Loucy (cell line): ENCODE data around the gene JARID2.

Experiments used
- H2AFZ ChIP-seq: fragments of 200-600 bp; sonication (generic); 2 replicates; pipeline ENCODE4 v1.6.0; 2016; ENCODE audit warnings: antibody characterized with exemption, mild to moderate bottlenecking, low read length, moderate library complexity
- H3F3A ChIP-seq: fragments of 200-600 bp; 2 replicates; pipeline ENCODE4 v1.6.0; 2016; ENCODE audit warnings: antibody characterized with exemption, low read depth, mild to moderate bottlenecking
- H3K27me3 ChIP-seq: fragments of 200-600 bp; sonication (generic); 2 replicates; pipeline ENCODE4 v1.6.1; 2014; ENCODE audit warnings: low read length, mild to moderate bottlenecking; ENCODE audit not compliant: insufficient read depth, poor library complexity, severe bottlenecking
- H3K36me3 ChIP-seq: fragments of 200-600 bp; sonication (generic); 2 replicates; pipeline ENCODE4 v1.6.1; 2016; ENCODE audit warnings: low read length; ENCODE audit not compliant: insufficient read depth
- H3K4me1 ChIP-seq: fragments of 200-600 bp; sonication (generic); 2 replicates; pipeline ENCODE4 v1.5.1; 2014; ENCODE audit warnings: low read length, mild to moderate bottlenecking; ENCODE audit not compliant: insufficient read depth, poor library complexity, severe bottlenecking
- H3K4me2 ChIP-seq: fragments of 200-600 bp; sonication (generic); 2 replicates; pipeline ENCODE4 v1.6.0; 2014; ENCODE audit warnings: antibody characterized with exemption, low read length, low read depth, mild to moderate bottlenecking; ENCODE audit not compliant: poor library complexity, severe bottlenecking
- H3K4me3 ChIP-seq: fragments of 200-600 bp; sonication (generic); 2 replicates; pipeline ENCODE4 v1.5.1; 2014; ENCODE audit warnings: low read length, mild to moderate bottlenecking, mixed read lengths; ENCODE audit not compliant: poor library complexity, severe bottlenecking
- H3K79me2 ChIP-seq: fragments of 200-600 bp; sonication (generic); 2 replicates; pipeline ENCODE4 v1.6.1; 2014; ENCODE audit warnings: low read length; ENCODE audit not compliant: insufficient read depth
- H3K9ac ChIP-seq: fragments of 200-600 bp; sonication (generic); 2 replicates; pipeline ENCODE4 v1.6.0; 2014; ENCODE audit warnings: mild to moderate bottlenecking, low read depth, low read length, moderate library complexity; ENCODE audit not compliant: poor library complexity, severe bottlenecking
- H3K9me2 ChIP-seq: fragments of 200-600 bp; sonication (generic); replicated peaks from 2 replicates; pipeline ENCODE4 v1.6.1; 2016; ENCODE audit warnings: low read depth, low read length, mixed read lengths
- H3K9me3 ChIP-seq: fragments of 200-600 bp; sonication (generic); 2 replicates; pipeline ENCODE4 v1.6.1; 2014; ENCODE audit warnings: mild to moderate bottlenecking, antibody characterized with exemption, low read length, low read depth; ENCODE audit not compliant: insufficient read depth
- H4K20me1 ChIP-seq: fragments of 200-600 bp; sonication (generic); 2 replicates; pipeline ENCODE4 v1.6.0; 2014; ENCODE audit warnings: antibody characterized with exemption, low read length, mild to moderate bottlenecking; ENCODE audit not compliant: insufficient read depth, poor library complexity, severe bottlenecking
- EZH2phosphoT487 ChIP-seq: fragments of 200-600 bp; IDR thresholded peaks from 2 replicates; pipeline ENCODE4 v1.6.1; 2018; ENCODE audit warnings: antibody characterized with exemption, mild to moderate bottlenecking, moderate library complexity, borderline replicate concordance
- TF ChIP-seq, protein P1 (sequence below): fragments of 200-600 bp; sonication (generic); conservative IDR thresholded peaks from 2 replicates; pipeline ENCODE4 v1.5.1; 2014; ENCODE audit warnings: mild to moderate bottlenecking, antibody characterized with exemption, low read length

Gene JARID2

GRCh38 chr6:15403094-15403755 lies 157.4 kb downstream of the JARID2 start:
- Histone ChIP-seq H3K9me3 (no peaks in the 10 kb centered on the region), H4K20me1 (peaks cover 97% of the 10 kb centered on the region), H3K4me1 (peaks cover 99% of the 10 kb centered on the region), H3F3A (peaks cover 11% of the 10 kb centered on the region; the same call in 1 of the 2 replicates), H3K9ac (peak overlapping the region; percentile 79), H3K79me2 (peaks cover 100% of the 10 kb centered on the region), H3K4me3 (peak overlapping the region; percentile 68), H3K36me3 (no peaks in the 10 kb centered on the region), H3K4me2 (peak overlapping the region; percentile 87), H2AFZ (no peak overlapping the region), H3K27me3 (no peaks in the 10 kb centered on the region), H3K9me2 (no peaks in the 10 kb centered on the region)
- no peak for TF ChIP-seq EZH2phosphoT487

- Histone ChIP-seq H2AFZ (no peak overlapping the region), H3F3A (peaks cover 11% of the 10 kb centered on the region; the same call in 1 of the 2 replicates), H3K9ac (peak overlapping the region; percentile 79), H4K20me1 (peaks cover 86% of the 10 kb centered on the region), H3K9me3 (no peaks in the 10 kb centered on the region), H3K4me1 (peaks cover 98% of the 10 kb centered on the region), H3K9me2 (no peaks in the 10 kb centered on the region), H3K36me3 (no peaks in the 10 kb centered on the region), H3K4me3 (peak overlapping the region; percentile 68), H3K79me2 (peaks cover 100% of the 10 kb centered on the region), H3K4me2 (peak overlapping the region; percentile 87), H3K27me3 (no peaks in the 10 kb centered on the region)
- no peak for TF ChIP-seq EZH2phosphoT487
- TF ChIP-seq, protein P1, sequence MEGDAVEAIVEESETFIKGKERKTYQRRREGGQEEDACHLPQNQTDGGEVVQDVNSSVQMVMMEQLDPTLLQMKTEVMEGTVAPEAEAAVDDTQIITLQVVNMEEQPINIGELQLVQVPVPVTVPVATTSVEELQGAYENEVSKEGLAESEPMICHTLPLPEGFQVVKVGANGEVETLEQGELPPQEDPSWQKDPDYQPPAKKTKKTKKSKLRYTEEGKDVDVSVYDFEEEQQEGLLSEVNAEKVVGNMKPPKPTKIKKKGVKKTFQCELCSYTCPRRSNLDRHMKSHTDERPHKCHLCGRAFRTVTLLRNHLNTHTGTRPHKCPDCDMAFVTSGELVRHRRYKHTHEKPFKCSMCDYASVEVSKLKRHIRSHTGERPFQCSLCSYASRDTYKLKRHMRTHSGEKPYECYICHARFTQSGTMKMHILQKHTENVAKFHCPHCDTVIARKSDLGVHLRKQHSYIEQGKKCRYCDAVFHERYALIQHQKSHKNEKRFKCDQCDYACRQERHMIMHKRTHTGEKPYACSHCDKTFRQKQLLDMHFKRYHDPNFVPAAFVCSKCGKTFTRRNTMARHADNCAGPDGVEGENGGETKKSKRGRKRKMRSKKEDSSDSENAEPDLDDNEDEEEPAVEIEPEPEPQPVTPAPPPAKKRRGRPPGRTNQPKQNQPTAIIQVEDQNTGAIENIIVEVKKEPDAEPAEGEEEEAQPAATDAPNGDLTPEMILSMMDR: no peak
These were observed 158.8 kb downstream of the JARID2 start for GRCh38 chr6:15404685-15404980.

DNA sequence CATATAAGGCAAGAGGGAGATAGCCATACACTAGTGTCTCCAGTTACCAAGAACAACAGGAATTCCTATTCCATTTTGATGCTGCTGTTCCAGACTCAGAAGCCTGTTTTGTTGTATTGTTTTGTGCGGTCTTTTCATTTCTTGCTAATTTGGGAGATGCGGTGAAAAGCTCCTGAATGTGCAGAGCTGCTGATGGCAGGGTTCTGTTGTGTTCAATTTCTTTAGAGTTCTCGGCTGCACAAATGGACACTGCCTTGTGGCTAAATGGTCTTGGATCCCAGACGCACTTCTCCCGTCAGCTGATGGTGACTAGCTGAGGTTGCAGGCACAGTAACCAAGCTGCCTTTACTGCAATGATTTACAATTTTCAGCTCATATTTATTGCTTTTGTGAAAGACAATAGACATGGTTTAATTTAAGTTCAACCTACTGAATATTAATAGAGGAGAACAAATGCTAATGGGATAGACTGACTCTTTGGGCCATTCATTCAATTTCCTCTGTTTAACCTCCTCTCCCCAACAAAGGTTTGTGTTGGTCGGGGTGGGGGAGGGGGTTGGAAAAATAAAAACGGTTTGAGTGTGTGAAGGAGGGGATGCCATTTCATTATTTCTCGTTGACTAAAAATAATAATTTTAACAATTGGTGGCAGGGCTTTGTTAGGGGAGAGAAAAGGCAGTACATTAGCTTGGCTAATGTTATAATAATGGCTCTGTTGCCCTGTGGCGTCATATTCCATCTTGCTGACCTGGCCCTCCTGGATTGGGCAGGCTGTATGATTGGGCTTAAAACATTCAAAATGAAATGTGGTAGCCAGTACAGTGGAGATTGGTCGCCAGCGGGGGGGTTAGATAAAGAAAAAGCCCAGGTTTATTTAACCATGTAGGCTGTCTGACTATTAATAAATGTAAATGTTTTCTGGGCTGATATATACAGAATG lies 159.5 kb downstream of the JARID2 start:
- peak overlapping the region; percentile 79 for H3K9ac ChIP-seq
- no peaks in the 10 kb centered on the region for H3K9me3 ChIP-seq
- H3K4me2 ChIP-seq: peak overlapping the region; percentile 87
- no peak for TF ChIP-seq EZH2phosphoT487
- TF ChIP-seq, protein P1: no peak
- H4K20me1 ChIP-seq: peaks cover 83% of the 10 kb centered on the region
- no peaks in the 10 kb centered on the region for H3K9me2 ChIP-seq
- no peaks in the 10 kb centered on the region for H3K27me3 ChIP-seq
- peaks cover 100% of the 10 kb centered on the region for H3K79me2 ChIP-seq
- peaks cover 15% of the 10 kb centered on the region; the same call in 1 of the 2 replicates for H3F3A ChIP-seq
- H2AFZ ChIP-seq: no peak overlapping the region
- H3K4me3 ChIP-seq: peak overlapping the region; percentile 68
- no peaks in the 10 kb centered on the region for H3K36me3 ChIP-seq
- H3K4me1 ChIP-seq: peaks cover 98% of the 10 kb centered on the region
